Measurements from ENCODE around the gene FGF12.

The FGF12 gene

GRCh38 chr3:192444791-192445106 lies 282.6 kb downstream of the FGF12 start:
- DNase-seq (ENCODE audit: insufficient read length, low spot score) (no peak), FAIRE-seq (no peak)
- no peak for TF ChIP-seq CTCF (IDR thresholded peaks at IDR 0.05; ENCODE audit: insufficient read depth, missing control alignments)

GRCh38 chr3:192444096-192444790 lies 283.1 kb downstream of the FGF12 start:
- peak; percentile 99 for TF ChIP-seq CTCF (IDR thresholded peaks at IDR 0.05; ENCODE audit: insufficient read depth, missing control alignments)
- DNase-seq (ENCODE audit: insufficient read length, low spot score) (peak; percentile 51), FAIRE-seq (peak; percentile 93)

- peak; percentile 92 for FAIRE-seq
- DNase-seq (ENCODE audit: insufficient read length, low spot score), result no peak
- no peak for TF ChIP-seq CTCF (IDR thresholded peaks at IDR 0.05; ENCODE audit: insufficient read depth, missing control alignments)
Observed at GRCh38 chr3:192435241-192435640, 292.1 kb downstream of the FGF12 start.

- DNase-seq (ENCODE audit: insufficient read length, low spot score) (no peak), FAIRE-seq (peak; percentile 55)
- TF ChIP-seq CTCF (IDR thresholded peaks at IDR 0.05; ENCODE audit: insufficient read depth, missing control alignments), result no peak
Observed at GRCh38 chr3:192434186-192434585, 293.2 kb downstream of the FGF12 start.

- no peak for TF ChIP-seq CTCF (IDR thresholded peaks at IDR 0.05; ENCODE audit: insufficient read depth, missing control alignments)
- FAIRE-seq, result peak; percentile 46
- DNase-seq (ENCODE audit: insufficient read length, low spot score), result no peak
Observed at GRCh38 chr3:192433704-192434103, 293.6 kb downstream of the FGF12 start.

GRCh38 chr3:192422997-192423342 lies 304.4 kb downstream of the FGF12 start:
- TF ChIP-seq CTCF (IDR thresholded peaks at IDR 0.05; ENCODE audit: insufficient read depth, missing control alignments), result peak; percentile 66
- DNase-seq (ENCODE audit: insufficient read length, low spot score), result no peak
- FAIRE-seq, result peak; percentile 86

GRCh38 chr3:192422321-192422996 lies 304.9 kb downstream of the FGF12 start:
- DNase-seq (ENCODE audit: insufficient read length, low spot score) (no peak), FAIRE-seq (peak; percentile 83)
- no peak for TF ChIP-seq CTCF (IDR thresholded peaks at IDR 0.05; ENCODE audit: insufficient read depth, missing control alignments)
